Measurements from ENCODE around the gene CAAP1.

- TF ChIP-seq MAX (IDR thresholded peaks at IDR 0.05; ENCODE audit: low read depth) (no peak), PBX3 (IDR thresholded peaks at IDR 0.05) (no peak), CTCF (IDR thresholded peaks at IDR 0.05) (no peak), REST (IDR thresholded peaks at IDR 0.05; ENCODE audit: low read depth, low read length) (no peak), POLR2AphosphoS5 (IDR thresholded peaks at IDR 0.05; ENCODE audit: low read depth, low read length) (no peak), TAF1 (IDR thresholded peaks at IDR 0.05; ENCODE audit: borderline replicate concordance, low read depth, low read length) (no peak), SIN3A (IDR thresholded peaks at IDR 0.05; ENCODE audit: borderline replicate concordance, low read depth, low read length) (no peak), EP300 (IDR thresholded peaks at IDR 0.05; ENCODE audit: borderline replicate concordance in 1 of 2, low read depth in 1 of 2, low read length in 1 of 2) (no peak), TEAD4 (IDR thresholded peaks at IDR 0.05; ENCODE audit: borderline replicate concordance, insufficient read depth) (no peak), USF2 (IDR thresholded peaks at IDR 0.05; ENCODE audit: borderline replicate concordance, low read depth, low read length) (no peak), RFX5 (IDR thresholded peaks at IDR 0.05; ENCODE audit: low read length) (no peak)
These were observed 92.3 kb downstream of the CAAP1 start for GRCh38 chr9:26800322-26800721.
